Panc1 (cell line): ENCODE measurements around the gene MMP14. TPM values are rescaled to one million over a fixed set of nuclear protein-coding genes. Genes with fewer than 3 reads are reported as not detected.

Experiments used
- ATAC-seq: fragments of 200-7000 bp; cut with Tn5 transposase; 2 replicates; pipeline ENCODE4 v1.9.1; 2020; ENCODE audit warnings: mild to moderate bottlenecking, moderate library complexity
- BruUV-seq: library from RNA; stranded (reverse); fragments of 400-500 nt; replicated peaks from 2 replicates; lab custom pipeline; 2021; lab: Mats Ljungman, UMichigan
- CTCF ChIA-PET: fragments of 300-600 bp; sonication (Branson Sonifier 250); formaldehyde crosslinking; loops from one replicate; lab custom pipeline; 2022; ENCODE audit warnings: antibody characterized with exemption; lab: Charles Lee
- POLR2A ChIA-PET: fragments of 300-600 bp; sonication (Branson Sonifier 250); formaldehyde crosslinking; loops from one replicate; lab custom pipeline; 2022; ENCODE audit warnings: antibody characterized with exemption; lab: Charles Lee
- DNase-seq: peaks from one replicate; pipeline ENCODE4 v3.0.0-alpha.2; 2010; ENCODE audit warnings: low read depth, low spot score
- H3K27ac ChIP-seq: 2 replicates; pipeline ENCODE4 v1.5.1; 2011; ENCODE audit warnings: mild to moderate bottlenecking, low read length, inconsistent platforms
- H3K27me3 ChIP-seq: fragments of 200-500 bp; sonication (Bioruptor generic); 2 replicates; pipeline ENCODE4 v1.6.0; 2014; ENCODE audit warnings: low read length, inconsistent platforms; ENCODE audit not compliant: control insufficient read depth, insufficient read depth
- H3K36me3 ChIP-seq: fragments of 200-500 bp; sonication (Bioruptor generic); 2 replicates; pipeline ENCODE4 v1.5.1; 2014; ENCODE audit warnings: inconsistent platforms, mild to moderate bottlenecking, low read length, moderate library complexity; ENCODE audit not compliant: control insufficient read depth, insufficient read depth
- H3K4me1 ChIP-seq: 2 replicates; pipeline ENCODE4 v1.5.1; 2011; ENCODE audit warnings: inconsistent platforms, mild to moderate bottlenecking, low read length, moderate library complexity; ENCODE audit not compliant: control insufficient read depth, insufficient read depth
- H3K4me3 ChIP-seq, 2 experiments: 2 replicates each; pipeline ENCODE4 v1.5.1; 2011 to 2012; ENCODE audit warnings: low read depth in 2 of 2, low read length in 2 of 2, mild to moderate bottlenecking in 2 of 2, inconsistent platforms in 1 of 2, moderate library complexity in 1 of 2
- H3K9me3 ChIP-seq: fragments of 200-500 bp; sonication (Bioruptor generic); 2 replicates; pipeline ENCODE4 v1.5.1; 2014; ENCODE audit warnings: low read depth, mild to moderate bottlenecking, inconsistent platforms, low read length, moderate library complexity; ENCODE audit not compliant: control insufficient read depth, insufficient read depth
- POLR2AphosphoS5 ChIP-seq: IDR thresholded peaks from 2 replicates; pipeline ENCODE4 v1.6.1; 2012; ENCODE audit warnings: mild to moderate bottlenecking, low read depth, low read length, moderate library complexity
- REST ChIP-seq, 2 experiments: IDR thresholded peaks; 2 replicates each; pipeline ENCODE4 v1.6.1; 2011 to 2012; ENCODE audit warnings: low read depth in 2 of 2, control low read depth in 1 of 2, low read length in 1 of 2, mild to moderate bottlenecking in 1 of 2, moderate library complexity in 1 of 2; ENCODE audit not compliant: insufficient read depth in 1 of 2
- SIN3A ChIP-seq: IDR thresholded peaks from 2 replicates; pipeline ENCODE4 v1.6.1; 2012; ENCODE audit warnings: low read depth, mild to moderate bottlenecking, low read length, moderate library complexity, borderline replicate concordance; ENCODE audit not compliant: insufficient read depth
- TCF7L2 ChIP-seq: IDR thresholded peaks from 2 replicates; pipeline ENCODE4 v1.6.1; 2011; ENCODE audit warnings: mild to moderate bottlenecking, low read depth, low read length, inconsistent platforms
- in situ Hi-C: cut with HindIII; loops from 2 replicates; pipeline ENCODE4 v1.10.0; 2016; ENCODE audit warnings: low sequenced_read_pairs, low pct_unique_long_range_greater_than_20kb
- intact Hi-C: fragments of 100-400 bp; cut with micrococcal nuclease; formaldehyde crosslinking; loops from one replicate; pipeline ENCODE4 v1.10.0; 2022; ENCODE audit not compliant: unreplicated experiment
- total RNA-seq: library from RNA; stranded (reverse); gene quantifications from one replicate; pipeline ENCODE4 v1.2.1, GENCODE V29; 2021; ENCODE audit not compliant: unreplicated experiment
- TF ChIP-seq, protein P1 (sequence below): fragments of 450-650 bp; IDR thresholded peaks from 2 replicates; pipeline ENCODE4 v1.5.1; 2017; ENCODE audit warnings: mild to moderate bottlenecking

MMP14 gene
- total RNA-seq, 1 experiment from 2014 or later: 32.9 TPM

DNA sequence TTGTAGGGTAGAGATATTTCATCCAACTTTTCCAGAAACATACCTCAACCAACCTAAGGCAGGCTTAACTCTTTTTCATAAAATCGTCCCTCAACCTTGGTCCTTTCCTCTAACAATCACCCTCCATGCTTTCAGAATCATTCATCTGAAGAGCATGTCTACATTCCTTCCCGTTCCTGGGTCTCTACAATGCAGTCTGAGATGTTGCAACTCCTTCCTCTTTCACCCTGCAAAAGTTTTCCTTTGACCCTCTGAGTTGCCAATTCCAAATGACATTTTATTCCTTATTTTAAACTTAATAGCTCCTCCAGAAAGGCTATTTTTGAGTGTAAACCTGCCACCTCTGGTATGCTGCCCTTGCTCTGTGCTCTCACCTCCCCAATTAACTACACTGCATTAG lies 37.9 kb upstream of the MMP14 start:
- H3K4me3 ChIP-seq: no peak overlapping the region
- H3K36me3 ChIP-seq: no peaks in the 10 kb centered on the region
- intact Hi-C loops (no loop called here), in situ Hi-C loops (no loop called here)
- CTCF ChIA-PET: no interaction called here
- H3K4me1 ChIP-seq: no peaks in the 10 kb centered on the region
- no peaks in the 10 kb centered on the region; the same call in 1 of the 2 replicates for H3K27me3 ChIP-seq
- no peak overlapping the region for H3K27ac ChIP-seq
- ATAC-seq: no peak
- no TSS peak for BruUV-seq
- TF ChIP-seq SIN3A: no peak
- no peak for TF ChIP-seq POLR2AphosphoS5
- TF ChIP-seq, protein P1, sequence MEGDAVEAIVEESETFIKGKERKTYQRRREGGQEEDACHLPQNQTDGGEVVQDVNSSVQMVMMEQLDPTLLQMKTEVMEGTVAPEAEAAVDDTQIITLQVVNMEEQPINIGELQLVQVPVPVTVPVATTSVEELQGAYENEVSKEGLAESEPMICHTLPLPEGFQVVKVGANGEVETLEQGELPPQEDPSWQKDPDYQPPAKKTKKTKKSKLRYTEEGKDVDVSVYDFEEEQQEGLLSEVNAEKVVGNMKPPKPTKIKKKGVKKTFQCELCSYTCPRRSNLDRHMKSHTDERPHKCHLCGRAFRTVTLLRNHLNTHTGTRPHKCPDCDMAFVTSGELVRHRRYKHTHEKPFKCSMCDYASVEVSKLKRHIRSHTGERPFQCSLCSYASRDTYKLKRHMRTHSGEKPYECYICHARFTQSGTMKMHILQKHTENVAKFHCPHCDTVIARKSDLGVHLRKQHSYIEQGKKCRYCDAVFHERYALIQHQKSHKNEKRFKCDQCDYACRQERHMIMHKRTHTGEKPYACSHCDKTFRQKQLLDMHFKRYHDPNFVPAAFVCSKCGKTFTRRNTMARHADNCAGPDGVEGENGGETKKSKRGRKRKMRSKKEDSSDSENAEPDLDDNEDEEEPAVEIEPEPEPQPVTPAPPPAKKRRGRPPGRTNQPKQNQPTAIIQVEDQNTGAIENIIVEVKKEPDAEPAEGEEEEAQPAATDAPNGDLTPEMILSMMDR: no peak
- no peak for TF ChIP-seq TCF7L2
- TF ChIP-seq REST (IDR thresholded peaks at IDR 0.05; ENCODE audit: insufficient read depth in 1 of 2, low read depth in 2 of 2, low read length in 1 of 2): no peak
- POLR2A ChIA-PET: no interaction called here
- no peak for DNase-seq
- no peaks in the 10 kb centered on the region for H3K9me3 ChIP-seq

DNA sequence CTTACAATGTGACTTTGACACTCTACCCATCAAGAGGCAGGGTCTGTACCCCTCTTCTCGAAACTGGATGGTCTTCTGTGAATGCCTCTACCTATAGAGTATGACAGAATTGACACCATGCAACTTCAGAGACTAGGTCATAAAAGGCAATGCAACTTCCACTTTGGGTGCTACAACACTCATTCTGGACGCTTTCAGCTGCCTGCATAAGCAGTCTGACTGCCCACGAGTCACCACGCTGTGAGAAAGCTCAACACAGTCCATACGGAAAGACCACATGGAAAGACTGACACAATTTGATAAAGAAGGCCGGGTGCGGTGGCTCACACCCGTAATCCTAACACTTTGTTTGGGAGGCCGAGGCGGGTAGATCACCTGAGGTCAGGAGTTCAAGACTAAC lies 36.0 kb upstream of the MMP14 start:
- no peak for ATAC-seq
- Histone ChIP-seq H3K27me3 (no peaks in the 10 kb centered on the region; the same call in 1 of the 2 replicates), H3K27ac (no peak overlapping the region), H3K4me1 (no peaks in the 10 kb centered on the region), H3K36me3 (no peaks in the 10 kb centered on the region), H3K4me3 (no peak overlapping the region), H3K9me3 (no peaks in the 10 kb centered on the region)
- intact Hi-C loops (no loop called here), in situ Hi-C loops (no loop called here)
- CTCF ChIA-PET: interaction anchor here (0.7 kb wide), 1 partner anchor 147 kb away, joined by 3 read pairs; no protein-coding TSS in a partner anchor
- BruUV-seq: no TSS peak
- DNase-seq: no peak
- POLR2A ChIA-PET: no interaction called here
- TF ChIP-seq TCF7L2 (no peak), POLR2AphosphoS5 (no peak), SIN3A (no peak), REST (IDR thresholded peaks at IDR 0.05; ENCODE audit: insufficient read depth in 1 of 2, low read depth in 2 of 2, low read length in 1 of 2) (no peak)
- TF ChIP-seq, protein P1: no peak
